HG03575 (cell line): ENCODE data around the gene ZC3H12C.
"Not testable (repeated sequence)": the region's sequence is repeated elsewhere in the genome, so short reads cannot be mapped to it uniquely, and the experiment has no call there.

ENCODE experiments used
- ATAC-seq: cut with Tn5 transposase; IDR thresholded peaks from one replicate; pipeline ENCODE4 v1.9.1; 2021; ENCODE audit not compliant: unreplicated experiment, insufficient number of reproducible peaks, low FRiP score; ENCODE audit errors: extremely low read depth

The ZC3H12C gene

DNA sequence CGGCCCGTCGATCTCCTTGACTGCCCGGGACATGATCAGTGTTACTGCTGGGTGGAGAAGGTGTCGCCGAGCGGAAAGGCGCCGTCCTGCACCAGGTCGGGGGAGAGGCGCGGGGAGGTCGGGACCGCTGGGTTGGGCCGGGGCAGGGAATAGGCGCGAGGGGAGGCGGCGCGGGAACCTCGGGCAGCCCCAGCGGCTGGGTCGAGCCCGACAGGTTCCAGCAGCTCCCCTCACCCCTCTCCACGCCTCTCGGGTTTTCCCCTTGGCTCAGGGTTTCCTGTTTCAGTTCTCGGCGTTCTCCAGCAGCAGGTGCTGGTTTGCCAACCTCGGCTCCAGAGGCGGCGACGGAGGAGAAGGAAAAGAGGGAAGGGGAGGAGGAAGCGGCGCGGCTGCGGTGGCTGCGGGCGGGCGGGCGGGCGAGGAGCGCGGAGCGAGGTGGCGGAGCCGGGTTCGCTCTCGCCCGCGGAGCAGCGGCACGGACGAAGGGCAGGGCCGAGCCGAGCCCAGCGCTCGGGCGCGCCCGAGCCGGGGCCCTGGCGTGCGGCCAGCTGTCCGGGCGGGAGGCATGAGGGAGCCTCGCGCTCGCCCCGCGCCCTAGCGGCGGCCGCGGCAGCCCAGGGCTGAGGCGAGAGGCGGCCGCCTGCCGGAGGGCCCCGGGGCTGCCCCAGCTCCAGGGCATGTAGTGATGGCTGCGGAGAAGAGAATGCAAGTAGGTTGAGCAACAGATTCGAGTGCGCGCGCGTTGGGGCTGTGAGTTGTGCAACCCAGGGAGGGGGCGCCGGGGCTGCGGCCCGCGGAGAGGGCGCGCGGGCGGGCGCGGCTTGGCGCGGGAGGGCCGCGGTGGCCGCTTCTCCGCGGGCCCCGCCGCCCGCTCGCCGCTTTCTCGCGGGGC, at the start of gene ZC3H12C:
Gene ZC3H12C, plus strand, starts transcription at position 878 of the 892 bp plus-strand sequence. CDS start 20 bp downstream, outside the sequence.
- no peak for ATAC-seq

DNA sequence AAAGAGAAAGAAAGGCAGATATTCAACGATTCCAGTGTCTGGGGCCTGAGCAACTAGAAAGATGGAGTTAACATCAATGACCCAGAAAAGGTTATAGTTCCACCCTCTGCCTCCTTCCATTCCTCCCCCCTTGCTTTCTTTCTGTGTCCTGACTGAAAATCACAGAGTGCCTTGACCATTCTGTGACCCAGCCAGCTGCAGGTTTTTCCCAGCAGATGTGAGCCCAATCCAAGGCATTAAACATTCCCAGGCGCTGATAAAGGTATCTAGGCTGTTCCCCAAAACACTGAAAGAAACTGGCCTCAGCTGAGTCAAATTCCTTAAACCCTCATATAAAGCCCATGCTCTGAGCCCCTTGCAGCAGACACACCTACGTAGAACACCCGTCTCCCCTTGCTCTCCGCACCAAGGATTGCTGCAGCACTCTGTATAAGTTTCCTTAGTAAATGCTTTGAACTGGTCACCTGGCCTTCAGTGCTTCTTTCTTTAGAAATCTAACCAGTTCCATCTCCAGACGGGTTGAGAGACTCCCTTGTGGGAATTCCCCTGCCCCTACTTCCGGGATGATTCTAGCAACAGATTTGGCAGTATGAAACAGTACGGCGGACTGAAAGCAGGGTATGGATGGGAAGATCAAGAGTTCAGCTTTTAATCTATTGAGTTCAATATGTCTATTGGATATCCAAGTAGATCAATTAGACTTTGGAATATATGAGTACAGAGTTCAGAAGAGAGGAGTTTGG, 48.8 kb upstream of the ZC3H12C start:
- no peak for ATAC-seq

DNA sequence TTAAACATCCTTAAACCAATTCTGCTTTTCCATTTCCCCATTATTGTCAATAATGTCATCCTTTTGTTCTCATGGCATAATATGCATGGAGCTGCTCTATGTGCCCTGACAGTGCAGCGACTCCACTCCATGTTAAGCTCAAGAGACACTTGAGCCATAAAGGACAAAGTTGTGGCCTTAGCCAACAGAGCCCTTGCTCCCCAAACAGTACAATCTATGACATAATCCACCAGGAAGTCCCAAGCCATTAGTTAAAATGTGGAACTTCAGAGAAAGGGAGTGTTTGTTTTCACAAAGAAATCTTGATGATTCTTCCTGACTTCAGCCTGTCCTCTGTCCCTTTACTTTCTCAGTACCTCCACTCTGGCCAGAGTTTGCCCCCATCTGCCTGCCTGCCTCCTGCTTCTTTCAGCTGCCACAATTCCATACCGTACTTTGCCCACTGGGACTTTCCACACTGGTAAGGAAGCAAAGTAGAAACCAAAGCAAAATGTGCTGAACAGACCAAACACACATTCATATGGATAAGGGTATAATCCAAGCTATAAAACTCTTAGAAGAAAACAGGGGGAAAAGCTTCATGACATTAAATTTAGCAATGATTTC, 46.3 kb upstream of the ZC3H12C start:
- no peak for ATAC-seq

DNA sequence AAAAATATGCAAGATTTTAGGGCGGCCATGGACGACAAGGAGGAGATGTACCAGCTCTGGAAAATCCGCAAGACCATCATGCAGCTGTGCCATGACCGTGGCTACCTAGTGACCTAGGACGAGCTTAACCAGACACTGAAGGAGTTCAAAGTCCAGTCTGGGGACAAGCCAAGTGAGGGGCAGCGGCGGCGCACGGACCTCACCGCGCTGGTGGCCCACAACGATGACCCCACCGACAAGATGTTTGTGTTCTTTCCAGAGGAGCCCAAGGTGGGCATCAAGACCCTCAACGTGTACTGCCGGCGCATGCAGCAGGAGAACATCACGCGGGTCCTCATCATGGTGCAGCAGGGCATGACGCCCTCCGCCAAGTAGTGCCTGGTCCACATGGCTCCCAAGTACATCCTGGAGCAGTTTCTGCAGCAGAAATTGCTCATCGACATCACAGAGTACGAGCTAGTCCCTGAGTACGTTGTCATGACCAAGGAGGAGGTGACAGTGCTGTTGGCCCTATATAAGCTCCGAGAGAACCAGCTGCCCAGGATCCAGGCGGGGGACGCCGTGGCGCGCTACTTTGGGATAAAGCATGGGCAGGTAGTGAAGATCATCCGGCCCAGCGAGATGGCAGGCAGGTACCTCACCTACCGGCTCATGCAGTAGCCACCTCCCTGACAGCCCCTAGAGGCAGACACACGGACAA, 43.5 kb upstream of the ZC3H12C start:
- ATAC-seq, result no peak

DNA sequence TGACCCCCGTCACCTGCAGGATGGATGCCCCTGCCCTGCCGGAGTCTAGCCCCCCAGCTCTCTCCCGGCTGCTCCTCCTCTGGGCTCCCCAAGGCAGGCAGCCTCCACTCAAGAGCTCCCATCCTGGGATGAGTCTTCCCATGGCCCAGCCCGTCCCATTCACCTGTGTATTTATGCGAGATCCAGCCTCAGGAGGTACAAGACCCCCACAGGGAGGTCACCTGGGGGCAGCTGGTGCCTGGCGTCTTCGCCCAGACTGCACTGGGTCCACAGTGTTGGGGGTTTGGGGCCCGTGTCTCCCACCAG, 43.0 kb upstream of the ZC3H12C start:
- no peak for ATAC-seq

DNA sequence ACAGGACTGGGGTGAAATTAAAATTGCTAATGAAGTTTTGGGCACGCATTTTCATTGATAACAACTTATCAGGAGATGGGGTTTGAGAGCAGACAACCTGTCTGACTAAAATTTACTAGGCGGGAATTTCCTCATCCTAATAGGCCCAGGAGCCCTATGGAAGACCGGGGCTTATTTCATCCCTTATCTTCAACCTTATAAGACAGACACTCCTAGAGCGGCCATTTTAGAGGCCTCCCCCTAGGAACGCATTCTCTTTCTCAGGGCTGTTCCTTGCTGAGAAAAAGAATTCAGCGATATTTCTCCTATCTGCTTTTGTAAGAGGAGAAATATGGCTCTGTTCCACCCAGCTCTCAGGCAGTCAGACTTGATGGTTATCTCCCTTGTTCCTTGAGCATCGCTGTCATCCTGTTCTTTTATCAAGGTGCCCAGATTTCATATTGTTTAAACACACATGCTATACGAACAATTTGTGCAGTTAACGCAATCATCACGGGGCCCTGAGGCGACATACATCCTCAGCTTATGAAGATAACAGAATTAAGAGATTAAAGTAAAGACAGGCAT, 39.3 kb upstream of the ZC3H12C start:
- ATAC-seq, result no peak

DNA sequence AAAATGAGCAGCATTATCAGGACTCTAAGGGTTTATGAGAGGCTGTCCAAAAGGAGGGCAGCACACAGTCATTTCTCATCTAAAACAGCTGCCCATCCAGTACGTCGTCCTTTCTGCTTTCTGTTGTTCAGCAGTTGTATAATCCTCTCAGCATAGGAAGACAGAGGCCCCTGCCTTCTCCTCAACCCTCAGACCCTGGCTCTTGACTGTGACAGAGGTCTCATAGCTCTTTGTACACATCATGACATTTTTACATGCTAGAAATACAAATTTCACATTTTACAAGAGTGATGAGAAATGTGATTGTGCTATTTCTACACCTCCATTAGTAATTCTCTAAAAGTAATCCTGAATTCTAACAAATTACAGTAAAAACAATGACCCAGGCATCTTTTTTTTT, 36.2 kb upstream of the ZC3H12C start:
- ATAC-seq, result no peak

DNA sequence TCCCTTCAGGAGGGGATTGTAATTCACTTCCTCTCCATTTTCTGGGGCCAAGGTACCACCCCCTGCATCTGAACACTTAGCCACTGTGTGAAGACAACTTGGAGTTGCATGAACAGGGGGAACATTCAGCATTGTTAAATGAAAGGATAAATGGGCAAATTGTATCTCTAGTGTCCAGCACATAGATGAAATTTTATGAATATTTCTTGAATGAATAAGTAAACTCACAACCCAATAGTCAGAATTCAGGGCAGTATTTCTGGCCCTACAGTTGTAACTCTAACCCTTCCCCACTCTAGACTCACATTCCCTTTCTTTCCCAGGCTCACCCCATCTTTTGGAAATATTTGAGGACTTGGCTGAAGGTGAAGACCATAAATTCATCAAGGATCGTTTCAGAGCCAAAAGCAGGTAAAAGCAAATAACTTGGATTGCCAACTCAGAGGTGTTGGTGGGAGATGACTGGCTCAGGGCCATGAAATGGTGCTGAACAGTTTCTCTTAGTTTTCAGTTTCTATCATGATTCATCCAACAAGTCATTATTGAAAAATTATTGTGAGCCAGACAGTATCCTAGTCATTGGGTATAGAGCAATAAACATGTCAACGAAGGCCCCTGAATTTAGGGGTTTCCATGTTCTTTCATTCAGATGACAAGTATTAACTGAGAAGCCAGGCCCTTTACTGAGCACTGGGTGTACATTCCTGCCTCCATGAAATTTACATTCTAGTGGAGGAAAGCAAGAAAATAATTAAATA, 33.3 kb upstream of the ZC3H12C start:
- no peak for ATAC-seq

DNA sequence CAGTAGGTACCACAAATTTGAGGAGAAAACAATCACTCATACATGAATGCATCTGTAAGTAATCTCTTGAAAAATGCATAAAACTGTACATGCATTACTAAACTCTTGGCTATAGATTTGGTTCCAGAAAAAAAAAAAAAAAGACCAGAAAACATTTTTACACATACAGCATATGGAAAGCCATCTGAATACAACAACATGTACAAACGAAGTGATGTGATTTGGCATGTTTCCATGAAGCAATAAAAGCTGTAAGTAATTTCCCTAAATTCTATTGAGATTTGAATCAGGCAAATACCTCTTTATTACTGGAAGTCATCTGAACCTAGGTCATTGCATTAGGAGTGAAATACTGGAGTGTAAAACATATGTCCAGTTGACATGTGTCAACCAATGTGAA, 31.9 kb upstream of the ZC3H12C start:
- ATAC-seq, result no peak

DNA sequence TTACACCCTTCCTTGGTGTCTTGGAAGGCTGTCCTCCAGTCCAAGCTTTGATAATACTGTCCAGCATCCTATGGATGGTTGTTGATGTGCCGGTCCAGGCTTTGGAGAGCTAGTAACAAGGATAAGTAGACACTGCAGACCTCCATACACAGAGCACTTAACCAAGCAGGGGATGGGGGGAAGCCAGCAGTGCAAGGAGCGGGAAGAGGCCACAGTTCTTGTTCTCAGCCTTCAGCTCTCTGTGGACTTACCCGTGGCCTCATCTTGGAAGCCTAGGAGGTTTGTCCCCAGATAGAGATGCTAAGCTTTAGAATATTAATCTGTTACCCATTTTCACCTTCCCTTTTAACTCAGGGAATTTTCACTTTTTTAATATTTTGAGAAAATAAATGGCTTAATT, 30.9 kb upstream of the ZC3H12C start:
- ATAC-seq, result no peak

DNA sequence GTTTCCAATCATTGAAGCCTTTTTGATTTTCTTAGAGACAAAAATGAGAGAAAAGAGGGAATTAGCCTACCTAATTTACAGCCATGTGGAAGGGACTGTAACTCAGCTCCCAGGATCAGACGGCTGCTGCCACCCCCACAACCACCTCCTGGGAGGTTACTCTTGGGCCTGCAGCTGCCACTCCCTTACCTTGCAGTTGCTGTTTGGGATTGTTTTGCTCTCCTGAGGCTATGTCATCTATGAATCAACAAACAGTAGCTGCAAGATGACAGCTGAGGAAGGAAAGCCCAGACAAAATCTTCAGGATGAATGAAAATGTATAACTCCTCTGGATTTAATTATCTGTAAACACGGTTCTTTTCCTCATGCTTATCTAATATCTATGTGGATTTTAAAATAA, 28.0 kb upstream of the ZC3H12C start:
- ATAC-seq, result no peak

DNA sequence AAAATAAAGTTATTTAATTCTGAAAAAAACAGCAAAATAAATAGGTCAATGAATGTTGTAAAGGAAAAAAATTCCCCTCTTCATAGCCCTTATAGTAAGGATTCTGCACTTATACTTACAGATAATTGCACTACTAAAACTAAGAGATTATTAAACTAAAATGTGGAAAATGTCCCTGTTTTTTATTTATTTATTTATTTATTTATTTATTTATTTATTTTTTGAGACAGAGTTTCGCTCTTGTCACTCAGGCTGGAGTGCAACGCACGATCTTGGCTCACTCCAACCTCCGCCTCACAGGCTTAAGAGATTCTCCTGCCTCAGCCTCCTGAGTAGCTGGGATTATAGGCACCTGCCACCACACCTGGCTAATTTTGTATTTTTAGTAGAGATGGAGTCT, 25.2 kb upstream of the ZC3H12C start:
- ATAC-seq, result not testable (repeated sequence)

DNA sequence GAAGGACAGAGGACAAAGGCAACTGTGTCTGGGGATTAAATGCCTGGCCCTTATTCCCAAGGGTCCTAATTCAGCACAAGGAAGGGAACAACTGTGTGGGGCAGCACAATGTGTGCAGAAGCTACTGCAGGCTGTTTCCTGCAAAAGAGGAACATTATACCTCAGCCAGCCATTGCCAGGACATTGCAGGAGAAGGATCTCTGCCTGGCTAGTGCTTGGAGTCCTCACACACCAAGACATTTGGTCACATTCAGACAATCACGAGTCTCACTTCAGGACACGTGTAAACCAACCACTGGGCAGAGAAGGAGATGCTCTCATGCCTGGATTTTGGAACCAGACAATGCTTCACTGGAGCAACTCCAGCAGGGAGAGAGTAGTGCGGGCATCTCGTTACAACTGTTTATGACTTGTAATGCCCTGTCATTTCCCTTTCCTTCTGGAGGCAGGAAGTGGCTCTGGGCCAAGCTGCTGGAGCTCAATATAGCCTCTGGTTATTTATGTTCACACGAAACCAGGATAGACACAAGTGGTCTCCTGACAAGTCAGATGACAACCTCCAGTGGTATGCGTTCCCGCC, 23.9 kb upstream of the ZC3H12C start:
- ATAC-seq, result no peak

DNA sequence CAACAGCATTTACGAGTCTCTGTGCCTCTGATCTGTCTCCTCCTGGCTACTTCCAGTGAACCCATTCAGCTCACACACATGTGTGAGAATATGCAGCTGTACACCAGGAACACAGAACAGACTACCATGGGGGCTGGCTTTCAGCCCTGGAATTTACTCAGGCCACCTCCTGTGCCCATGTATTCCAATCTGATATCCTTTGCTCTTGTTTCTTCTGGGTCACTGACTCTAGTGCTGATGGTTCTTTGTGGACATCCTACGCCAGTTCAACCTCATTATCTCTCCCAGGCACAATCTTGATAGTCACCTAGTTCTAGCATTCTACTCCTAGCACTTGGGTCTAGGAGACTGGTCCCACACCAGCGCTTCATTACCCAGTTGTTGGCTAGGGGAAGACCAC, 23.0 kb upstream of the ZC3H12C start:
- no peak for ATAC-seq

DNA sequence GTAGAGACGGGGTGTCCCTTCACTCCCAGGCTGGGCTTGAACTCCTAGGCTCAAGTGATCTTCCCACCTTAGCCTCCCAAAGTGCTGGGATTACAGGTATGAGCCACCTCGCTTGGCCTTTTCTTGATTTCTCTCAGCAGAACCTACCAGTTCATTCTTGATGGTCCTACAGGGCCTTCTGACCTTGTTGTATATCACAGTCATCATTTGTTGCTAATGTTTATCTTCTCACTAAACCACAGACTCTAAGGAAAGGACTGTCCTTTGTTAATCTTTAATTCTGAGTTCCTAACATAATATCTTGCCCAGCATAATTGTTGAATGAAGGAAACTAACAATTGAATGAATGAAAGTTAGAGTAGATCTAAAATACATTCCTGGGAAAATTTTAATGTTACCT, 22.0 kb upstream of the ZC3H12C start:
- no peak for ATAC-seq

DNA sequence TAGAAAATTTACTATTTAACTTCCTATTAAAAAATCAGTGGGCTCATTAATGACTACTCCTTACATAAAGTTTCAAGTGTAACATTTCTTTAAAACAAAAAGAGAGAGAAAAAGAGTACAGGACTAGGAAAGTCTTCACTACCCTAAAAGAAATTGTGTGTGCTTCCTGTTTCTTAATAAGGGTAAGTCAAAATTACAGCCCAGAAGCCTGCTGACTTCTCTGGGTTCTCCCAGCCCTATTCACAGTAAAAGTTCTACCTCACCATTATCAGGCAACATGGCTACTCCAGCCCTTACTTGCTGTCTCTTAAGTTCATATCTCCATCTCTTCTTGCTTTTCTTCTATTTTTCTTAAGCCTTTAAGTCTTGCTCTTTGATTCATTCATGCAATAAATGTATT, 20.3 kb upstream of the ZC3H12C start:
- ATAC-seq, result no peak

DNA sequence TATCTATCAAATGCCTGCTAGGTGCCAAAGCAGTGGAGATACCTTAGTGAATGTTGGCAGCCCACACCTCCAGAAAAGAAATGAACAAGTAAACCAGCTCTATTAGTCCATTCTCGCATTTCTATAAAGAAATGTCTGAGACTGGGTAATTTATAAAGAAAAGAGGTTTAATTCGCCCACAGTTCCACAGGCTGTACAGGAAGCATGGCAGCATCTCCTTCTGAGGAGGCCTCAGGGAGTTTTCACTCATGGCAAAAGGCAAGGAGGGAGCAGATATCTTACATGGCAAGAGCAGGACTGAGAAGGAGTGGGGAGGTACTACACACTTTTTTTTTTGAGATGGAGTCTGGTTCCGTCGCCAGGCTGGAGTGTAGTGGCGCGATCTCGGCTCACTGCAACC, 18.7 kb upstream of the ZC3H12C start:
- ATAC-seq, result no peak

DNA sequence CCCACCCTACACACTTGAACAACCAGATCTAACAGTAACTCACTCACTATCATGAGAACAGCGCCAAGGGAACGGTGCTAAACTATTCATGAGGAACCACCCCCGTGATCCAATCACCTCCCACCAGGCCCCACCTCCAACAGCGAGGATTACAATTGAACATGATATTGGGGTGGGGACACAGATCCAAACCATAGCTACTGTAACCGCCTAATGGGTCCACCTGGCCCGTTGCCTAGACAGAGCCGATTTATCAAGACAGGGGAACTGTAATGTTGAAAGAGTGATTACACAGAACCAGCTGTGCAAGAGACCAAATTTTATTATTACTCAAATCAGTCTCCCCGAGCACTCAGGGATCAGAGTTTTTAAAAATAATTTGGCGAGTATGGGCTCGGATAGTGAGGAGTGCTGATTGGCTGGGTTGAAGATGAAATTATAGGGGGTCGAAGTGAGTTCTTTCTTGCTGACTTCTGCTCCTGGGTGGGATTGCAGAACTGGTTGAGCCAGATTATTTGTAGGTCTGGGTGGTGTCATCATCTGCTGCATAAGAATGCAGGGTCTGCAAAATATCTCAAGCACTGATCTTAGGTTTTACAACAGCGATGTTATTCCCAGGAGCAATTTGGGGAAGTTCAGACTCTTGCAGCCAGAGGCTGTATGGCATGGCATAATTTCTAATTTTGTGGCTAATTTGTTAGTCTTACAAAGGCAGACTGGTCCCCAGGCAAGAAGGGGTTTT, 17.9 kb upstream of the ZC3H12C start:
- no peak for ATAC-seq
